CD4-positive, alpha-beta T cell treated with Interferon alpha-2 for 1 hour (primary cell): ENCODE results near the gene TPR.
"Not testable (repeated sequence)": the region's sequence is repeated elsewhere in the genome, so short reads cannot be mapped to it uniquely, and the experiment has no call there.

Source experiments
- DNase-seq, 2 donors: peaks; one replicate each; pipeline ENCODE4 v3.0.0-alpha.2; 2020 to 2022

Gene TPR

GRCh38 chr1:186375152-186375928, at the start of gene TPR, which contains the start of gene ODR4:
Gene TPR, minus strand, starts transcription at chr1:186375253. Its CDS starts 225 bp downstream, at chr1:186375028.
Gene ODR4, plus strand, starts transcription at chr1:186375838. Its CDS starts 3,948 bp downstream, at chr1:186379786.
- peak; percentile 97 to 98 for DNase-seq

GRCh38 chr1:186424539-186424938, 49.5 kb upstream of the TPR start:
- DNase-seq = no peak

GRCh38 chr1:186421446-186421845, 46.4 kb upstream of the TPR start:
- DNase-seq = no peak

DNA sequence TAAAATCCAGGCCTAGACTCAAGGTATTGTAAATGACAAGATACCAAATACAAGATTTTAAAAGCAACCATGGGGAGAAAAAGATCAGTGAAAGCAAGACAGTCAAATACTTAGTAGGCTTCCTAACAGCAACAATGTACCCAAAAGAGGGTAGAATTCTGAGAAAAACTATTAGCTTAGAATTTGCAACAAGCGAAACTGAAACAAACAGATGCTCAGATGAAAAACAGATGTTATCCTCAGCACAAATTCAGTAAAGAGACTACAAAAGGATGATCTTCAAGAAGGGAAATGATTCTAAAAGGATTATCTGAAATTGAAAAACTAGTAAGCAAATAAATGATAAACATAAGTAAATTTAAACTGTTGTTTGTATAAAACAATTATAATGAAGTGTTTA, 45.9 kb upstream of the TPR start:
- peak in 1 of 2 donors; percentile 32 for DNase-seq

DNA sequence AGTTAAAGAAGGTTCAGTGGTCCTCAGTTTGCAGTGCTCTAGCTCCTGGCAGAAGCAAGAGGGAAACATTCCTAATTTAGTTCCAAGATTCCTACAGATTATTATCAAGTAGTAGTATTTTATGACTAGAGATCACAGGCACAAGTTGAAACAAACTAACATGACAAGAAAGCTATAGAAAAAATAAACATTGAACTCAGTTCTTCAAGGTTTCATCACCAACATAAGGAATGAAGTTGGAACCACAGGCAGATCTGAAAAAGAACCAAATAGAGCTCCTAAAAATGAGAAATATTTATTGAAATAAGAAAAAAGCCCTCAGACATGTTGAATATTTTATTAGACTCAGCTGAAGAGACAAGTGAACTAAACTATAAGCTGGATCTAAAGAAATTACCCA, 45.3 kb upstream of the TPR start:
- DNase-seq = no peak

DNA sequence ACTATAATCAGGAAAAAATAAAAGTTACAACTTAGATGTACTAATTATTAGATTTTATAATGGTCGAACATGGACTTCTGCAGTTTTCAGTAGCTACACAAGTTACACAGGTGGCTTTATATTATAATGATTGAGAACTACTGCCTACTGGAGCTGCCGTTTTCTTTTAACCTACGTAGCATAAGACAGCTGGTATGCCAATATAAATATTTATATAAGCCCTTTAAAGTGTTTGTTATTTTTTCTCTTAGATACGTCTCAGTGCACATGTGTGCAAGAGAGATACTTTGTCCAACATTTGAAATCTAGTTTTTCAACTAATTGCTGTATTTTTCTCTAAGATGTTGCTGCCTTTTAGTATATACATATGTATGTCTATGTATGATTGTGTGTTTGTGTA, 43.5 kb upstream of the TPR start:
- DNase-seq = no peak

DNA sequence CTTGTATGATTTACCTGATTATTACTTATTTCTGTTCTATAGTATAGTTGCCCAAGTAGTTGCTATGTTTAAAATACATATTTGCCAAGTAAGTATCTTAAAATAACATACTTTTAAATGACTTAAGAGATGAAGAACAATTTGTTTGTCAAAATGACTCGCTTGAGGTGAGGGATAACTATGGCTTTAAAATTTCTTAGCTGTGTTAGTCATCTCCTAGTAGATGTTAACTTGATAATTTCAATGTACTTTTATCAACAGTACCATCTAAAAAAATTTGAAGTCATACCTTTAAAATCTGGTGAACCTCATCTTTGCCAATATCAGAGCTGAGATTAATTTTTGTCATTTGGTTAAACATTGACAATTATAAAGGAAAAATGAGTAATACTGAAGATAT, 38.3 kb upstream of the TPR start:
- no peak for DNase-seq

DNA sequence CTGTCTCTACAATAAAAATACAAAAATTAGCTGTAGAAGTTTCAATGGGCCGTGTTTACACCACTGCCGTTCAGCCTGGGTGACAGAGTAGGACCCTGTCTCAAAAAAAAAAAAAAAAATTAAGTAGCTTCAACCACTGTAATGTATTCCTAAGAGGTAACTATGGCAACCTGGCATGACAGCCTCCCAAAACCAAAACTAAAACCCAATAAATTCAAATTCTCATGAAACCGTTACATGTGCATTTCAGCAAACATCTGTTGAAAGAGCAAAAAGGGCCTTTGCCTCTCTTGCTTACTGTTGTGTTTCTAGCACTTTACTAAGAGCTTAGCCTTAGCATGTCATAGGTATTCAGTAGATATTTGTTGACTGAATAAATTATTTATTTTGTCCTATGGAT, 34.0 kb upstream of the TPR start:
- DNase-seq = no peak

DNA sequence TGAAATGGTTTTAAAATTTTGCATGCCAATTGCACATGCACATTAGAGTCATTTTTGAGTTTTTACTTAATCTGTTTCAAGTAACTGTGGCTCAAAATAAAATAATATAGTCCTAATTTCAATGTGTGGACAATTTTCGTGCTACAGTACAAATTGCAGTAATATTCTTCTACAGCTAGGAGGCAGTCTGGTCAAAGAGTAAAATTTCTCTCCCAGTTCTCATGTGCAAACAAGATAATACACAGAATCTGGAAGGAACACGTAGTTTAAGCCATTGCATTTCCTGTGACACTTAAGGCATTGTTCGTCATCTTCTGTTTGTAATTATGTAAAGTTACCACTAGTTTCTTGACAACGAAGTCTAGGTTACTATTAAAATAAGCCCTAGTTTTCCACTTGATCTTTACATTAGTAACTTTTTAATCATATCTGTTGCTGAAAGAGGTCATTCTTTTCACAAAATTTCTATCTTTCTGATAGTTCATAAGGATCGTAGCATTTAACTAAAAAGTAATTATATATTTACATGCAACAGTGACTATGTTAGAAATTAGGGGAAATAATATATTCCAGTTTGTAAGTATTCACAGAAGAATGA, 29.5 kb upstream of the TPR start:
- DNase-seq = peak in 1 of 2 donors; percentile 63

- DNase-seq = no peak
Observed at GRCh38 chr1:186403632-186404031, 28.6 kb upstream of the TPR start.

DNA sequence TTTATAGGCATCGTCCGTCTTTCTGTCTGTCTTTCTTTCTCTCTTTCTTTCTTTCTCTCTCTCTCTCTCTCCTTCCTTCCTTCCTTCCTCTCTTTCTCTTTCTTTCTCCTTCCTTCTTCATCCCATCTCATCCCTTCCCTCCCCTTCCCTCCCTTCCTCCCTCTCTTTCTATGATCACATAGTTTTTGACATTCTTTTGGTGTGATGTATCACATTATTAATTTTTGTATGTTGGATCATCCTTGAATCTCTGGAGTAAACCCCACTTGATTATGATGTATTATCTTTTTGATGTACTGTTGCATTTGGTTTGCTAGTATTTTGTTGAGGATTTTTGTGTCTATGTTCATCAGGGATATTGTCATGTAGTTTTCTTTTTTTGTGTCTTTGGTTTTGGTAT, 26.4 kb upstream of the TPR start:
- not testable (repeated sequence) for DNase-seq

DNA sequence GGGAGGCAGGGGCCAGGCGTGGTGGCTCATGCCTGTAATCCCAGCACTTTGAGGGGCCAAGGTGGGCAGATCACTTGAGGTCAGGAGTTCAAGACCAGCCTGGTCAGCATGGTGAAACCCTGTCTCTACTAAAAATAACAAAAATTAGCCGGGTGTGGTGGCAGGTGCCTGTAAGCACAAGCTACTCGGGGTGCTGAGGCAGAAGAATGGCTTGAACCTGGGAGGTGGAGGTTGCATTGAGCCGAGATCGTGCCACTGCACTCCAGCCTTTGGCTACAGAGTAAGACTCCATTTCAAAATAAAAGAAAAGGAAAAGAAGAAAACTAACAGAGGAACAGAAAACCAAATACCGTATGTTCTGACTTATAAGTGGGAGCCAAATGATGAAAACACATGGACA, 17.7 kb upstream of the TPR start:
- not testable (repeated sequence) for DNase-seq

DNA sequence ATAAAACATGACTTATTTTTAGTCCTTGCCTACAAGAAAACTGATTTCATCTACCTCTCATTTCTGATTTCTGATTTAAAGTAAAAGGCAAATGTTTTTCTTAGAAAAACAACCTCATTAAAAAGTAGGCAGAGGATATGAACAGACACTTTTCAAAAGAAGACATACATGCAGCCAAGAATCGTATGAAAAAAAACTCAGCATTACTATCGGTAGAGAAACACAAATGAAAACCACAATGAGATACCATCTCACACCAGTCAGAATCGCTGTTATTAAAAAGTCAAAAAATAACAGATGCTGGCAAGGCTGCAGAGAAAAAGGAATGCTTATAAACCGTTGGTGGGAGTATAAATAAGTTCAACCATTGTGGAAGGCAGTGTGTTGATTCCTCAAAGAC, 16.8 kb upstream of the TPR start:
- DNase-seq = no peak

DNA sequence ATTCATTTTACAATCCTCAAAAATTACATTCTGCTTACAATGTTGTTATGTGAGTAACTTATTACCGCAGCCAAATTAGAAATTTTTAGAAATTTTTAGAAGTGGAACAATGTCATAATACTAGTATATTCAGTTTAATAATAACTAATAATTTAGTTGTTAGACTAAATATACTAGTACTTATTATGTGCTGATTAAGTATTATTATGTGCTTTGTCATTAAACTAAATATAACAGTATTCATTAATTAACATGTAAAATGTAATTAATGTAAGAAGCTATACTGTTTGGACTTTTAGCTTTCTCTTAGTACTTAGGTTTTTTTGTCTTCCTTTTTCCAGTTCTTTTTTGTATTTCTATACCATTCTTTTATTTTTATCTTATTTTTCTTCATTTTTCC, 15.9 kb upstream of the TPR start:
- no peak for DNase-seq

GRCh38 chr1:186386725-186387383, 11.8 kb upstream of the TPR start:
- no peak for DNase-seq

GRCh38 chr1:186375929-186376319, 871 bp upstream of the TPR start:
- DNase-seq = no peak

GRCh38 chr1:186374303-186375151, 526 bp downstream of the TPR start:
- peak; percentile 28 to 58 for DNase-seq

DNA sequence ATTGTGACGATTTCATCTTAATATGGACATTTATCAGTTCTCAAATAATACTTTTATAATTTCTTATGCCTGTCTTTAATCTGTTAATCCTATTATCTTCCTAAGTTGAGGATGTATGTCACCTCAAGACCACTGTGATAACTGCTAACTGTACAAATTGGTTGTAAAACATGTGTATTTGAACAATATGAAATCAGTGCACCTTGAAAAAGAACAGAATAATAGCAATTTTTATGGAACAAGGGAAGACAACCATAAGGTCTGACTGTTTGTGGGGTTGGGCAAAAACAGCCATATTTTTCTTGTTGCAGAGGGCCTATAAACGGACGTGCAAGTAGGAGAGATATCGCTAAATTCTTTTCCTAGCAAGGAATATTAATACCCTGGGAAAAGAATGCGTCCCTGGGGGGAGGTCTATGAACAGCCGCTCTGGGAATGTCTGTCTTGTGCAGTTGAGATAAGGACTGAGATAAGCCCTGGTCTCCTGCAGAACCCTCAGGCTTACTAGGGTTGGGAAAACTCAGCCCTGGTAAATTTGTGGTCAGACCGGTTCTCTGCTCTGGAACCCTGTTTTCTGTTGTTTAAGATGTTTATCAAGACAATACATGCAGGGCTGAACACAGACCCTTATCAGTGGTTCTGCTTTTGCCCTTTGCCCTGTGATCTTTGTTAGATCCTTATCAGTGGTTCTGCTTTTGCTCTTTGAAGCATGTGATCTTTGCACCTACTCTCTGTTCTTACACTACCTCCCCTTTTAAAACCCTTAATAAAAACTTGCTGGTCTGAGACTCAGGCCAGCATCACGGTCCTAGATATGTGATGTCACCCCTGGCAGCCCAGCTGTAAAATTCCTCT, 27.0 kb downstream of the TPR start:
- DNase-seq = not testable (repeated sequence)

- no peak for DNase-seq
Observed at GRCh38 chr1:186340772-186341171, 34.3 kb downstream of the TPR start.

GRCh38 chr1:186337554-186337953, 37.5 kb downstream of the TPR start:
- DNase-seq = no peak

GRCh38 chr1:186330758-186331157, 44.3 kb downstream of the TPR start:
- no peak for DNase-seq

DNA sequence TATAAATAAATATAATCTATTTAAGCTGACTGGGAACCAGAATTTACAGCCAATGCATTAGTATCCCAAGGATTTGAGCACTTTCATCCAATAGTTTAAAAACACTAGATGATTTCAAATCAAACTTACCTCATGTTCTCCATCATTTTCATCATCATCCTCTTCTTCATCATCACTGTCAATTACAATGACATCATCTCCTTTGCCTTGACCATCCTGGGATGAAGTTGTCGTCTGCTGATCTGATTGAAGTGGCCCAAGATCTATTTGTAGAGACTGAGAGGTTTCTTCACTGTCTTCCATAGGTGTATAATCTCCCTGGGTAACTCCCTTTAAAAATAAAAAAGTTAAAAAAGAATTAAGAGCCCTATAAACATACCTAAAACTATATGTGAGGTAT, 47.7 kb downstream of the TPR start:
- DNase-seq = no peak
